HG03460 (cell line): ENCODE data around the gene FN3KRP.
"Not testable (repeated sequence)": the region's sequence is repeated elsewhere in the genome, so short reads cannot be mapped to it uniquely, and the experiment has no call there.

Source experiments
- ATAC-seq: cut with Tn5 transposase; IDR thresholded peaks from one replicate; pipeline ENCODE4 v1.9.1; 2021; ENCODE audit not compliant: unreplicated experiment

FN3KRP gene

GRCh38 chr17:82740906-82741759, 24.6 kb downstream of the FN3KRP start:
- no peak for ATAC-seq

GRCh38 chr17:82743344-82744219, 27.1 kb downstream of the FN3KRP start:
- ATAC-seq = no peak

- not testable (repeated sequence) for ATAC-seq
These were observed 28.2 kb downstream of the FN3KRP start for GRCh38 chr17:82744736-82745135.

- no peak for ATAC-seq
These were observed 29.0 kb downstream of the FN3KRP start for GRCh38 chr17:82745524-82745923.

GRCh38 chr17:82748756-82749155, 32.2 kb downstream of the FN3KRP start:
- ATAC-seq = no peak

GRCh38 chr17:82750241-82750908, 33.9 kb downstream of the FN3KRP start:
- ATAC-seq = no peak

- no peak for ATAC-seq
These were observed 34.7 kb downstream of the FN3KRP start for GRCh38 chr17:82751171-82751570.

- ATAC-seq = peak; percentile 72
These were observed 35.3 kb downstream of the FN3KRP start, which contains the start of gene TBCD for GRCh38 chr17:82751571-82752370. TBCD (plus strand) TSS chr17:82752065; CDS start chr17:82752194, 129 bp downstream.

GRCh38 chr17:82752371-82753200, 36.1 kb downstream of the FN3KRP start:
- ATAC-seq = peak; percentile 30

- ATAC-seq = no peak
These were observed 36.6 kb downstream of the FN3KRP start for GRCh38 chr17:82753201-82753464.

GRCh38 chr17:82754297-82755208, 38.0 kb downstream of the FN3KRP start:
- no peak for ATAC-seq

- no peak for ATAC-seq
These were observed 39.7 kb downstream of the FN3KRP start for GRCh38 chr17:82756166-82756565.

GRCh38 chr17:82765371-82765770, 48.9 kb downstream of the FN3KRP start:
- no peak for ATAC-seq

- ATAC-seq = no peak
These were observed 50.7 kb downstream of the FN3KRP start for GRCh38 chr17:82767041-82767754.

- ATAC-seq = no peak
These were observed 52.5 kb downstream of the FN3KRP start for GRCh38 chr17:82769041-82769440.

GRCh38 chr17:82772026-82772425, 55.5 kb downstream of the FN3KRP start:
- no peak for ATAC-seq

- ATAC-seq = not testable (repeated sequence)
These were observed 58.0 kb downstream of the FN3KRP start for GRCh38 chr17:82774456-82774855.
